GM19239 (cell line): Measurements from ENCODE around the gene CH25H.

Experiments
- DNase-seq: peaks from one replicate; pipeline ENCODE4 v3.0.0; 2011; ENCODE audit warnings: low spot score; ENCODE audit not compliant: insufficient read length
- FAIRE-seq: peaks from 2 replicates; lab custom pipeline; 2011; peaks lifted over from hg19 to GRCh38; lab: Jason Lieb, UNC

CH25H gene

GRCh38 chr10:89163265-89163995, 43.7 kb downstream of the CH25H start:
- FAIRE-seq (peak; percentile 100), DNase-seq (peak; percentile 50)

GRCh38 chr10:89162596-89162995, 44.5 kb downstream of the CH25H start:
- FAIRE-seq (peak; percentile 51), DNase-seq (no peak)

GRCh38 chr10:89160339-89160738, 46.8 kb downstream of the CH25H start:
- FAIRE-seq = no peak

GRCh38 chr10:89159761-89160160, 47.4 kb downstream of the CH25H start:
- DNase-seq (no peak), FAIRE-seq (no peak)

More at GRCh38 chr10:89160339-89160738, 46.8 kb downstream of the CH25H start:
- no peak for DNase-seq

GRCh38 chr10:89159316-89159715, 47.8 kb downstream of the CH25H start:
- no peak for DNase-seq
- no peak for FAIRE-seq

GRCh38 chr10:89158446-89158845, 48.7 kb downstream of the CH25H start:
- peak; percentile 33 for FAIRE-seq
- DNase-seq = no peak

- DNase-seq (no peak), FAIRE-seq (peak; percentile 82)
Observed at GRCh38 chr10:89156161-89156835, 50.8 kb downstream of the CH25H start.
